IPS DF 4.7 (cell line): ENCODE data around the gene TFAM.

Source experiments
- DNase-seq: peaks from one replicate; pipeline ENCODE4 v3.0.0-alpha.2; 2013; ENCODE audit warnings: low spot score; ENCODE audit errors: extremely low read depth

TFAM gene

GRCh38 chr10:58384999-58385783, at the start of gene TFAM:
Gene TFAM (plus strand): TSS chr10:58385410. CDS start chr10:58385548, 138 bp downstream.
- DNase-seq = peak; percentile 44

GRCh38 chr10:58336242-58336641, 49.0 kb upstream of the TFAM start:
- DNase-seq = no peak

GRCh38 chr10:58341422-58341821, 43.8 kb upstream of the TFAM start:
- no peak for DNase-seq

GRCh38 chr10:58341947-58342346, 43.3 kb upstream of the TFAM start:
- DNase-seq = no peak

GRCh38 chr10:58347967-58348366, 37.2 kb upstream of the TFAM start:
- DNase-seq = no peak

- DNase-seq = no peak
These were observed 36.6 kb upstream of the TFAM start for GRCh38 chr10:58348571-58349033.

GRCh38 chr10:58350023-58350422, 35.2 kb upstream of the TFAM start:
- DNase-seq = no peak

GRCh38 chr10:58350619-58351323, 34.4 kb upstream of the TFAM start:
- no peak for DNase-seq

GRCh38 chr10:58351616-58352578, 33.3 kb upstream of the TFAM start:
- DNase-seq = no peak

- no peak for DNase-seq
These were observed 32.1 kb upstream of the TFAM start for GRCh38 chr10:58352956-58353610.

GRCh38 chr10:58356756-58357155, 28.5 kb upstream of the TFAM start:
- DNase-seq = no peak

- no peak for DNase-seq
These were observed 26.8 kb upstream of the TFAM start for GRCh38 chr10:58358314-58358933.

GRCh38 chr10:58358947-58359346, 26.3 kb upstream of the TFAM start:
- DNase-seq = no peak

GRCh38 chr10:58359541-58359940, 25.7 kb upstream of the TFAM start:
- no peak for DNase-seq

GRCh38 chr10:58360412-58361004, 24.7 kb upstream of the TFAM start:
- no peak for DNase-seq

GRCh38 chr10:58361353-58361752, 23.9 kb upstream of the TFAM start:
- no peak for DNase-seq

- no peak for DNase-seq
These were observed 23.0 kb upstream of the TFAM start for GRCh38 chr10:58362027-58362789.

GRCh38 chr10:58367069-58367468, 18.1 kb upstream of the TFAM start:
- no peak for DNase-seq

GRCh38 chr10:58371473-58371872, 13.7 kb upstream of the TFAM start:
- no peak for DNase-seq
